ENCODE results near the gene TNFSF15.

TNFSF15 gene

DNA sequence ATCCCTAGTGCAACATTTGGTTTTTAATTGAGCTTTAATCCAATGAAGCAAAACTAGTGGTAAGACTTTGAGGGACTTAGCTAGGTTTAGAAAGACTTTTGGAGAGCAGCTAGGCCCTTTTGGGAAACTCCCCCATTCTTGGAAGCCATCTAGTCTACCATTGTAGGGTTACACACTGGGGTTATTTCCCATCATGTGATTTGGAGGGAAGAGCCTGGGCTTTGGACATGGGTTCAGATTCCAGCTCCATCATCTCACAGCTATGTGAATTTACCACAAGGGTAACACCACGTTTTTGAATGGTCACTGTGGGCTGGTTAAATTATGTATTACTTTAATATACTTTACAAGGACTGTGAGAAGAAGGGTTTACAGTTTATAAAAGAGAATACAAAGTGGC, 18.3 kb upstream of the TNFSF15 start:
- DNase-seq, result no peak

DNA sequence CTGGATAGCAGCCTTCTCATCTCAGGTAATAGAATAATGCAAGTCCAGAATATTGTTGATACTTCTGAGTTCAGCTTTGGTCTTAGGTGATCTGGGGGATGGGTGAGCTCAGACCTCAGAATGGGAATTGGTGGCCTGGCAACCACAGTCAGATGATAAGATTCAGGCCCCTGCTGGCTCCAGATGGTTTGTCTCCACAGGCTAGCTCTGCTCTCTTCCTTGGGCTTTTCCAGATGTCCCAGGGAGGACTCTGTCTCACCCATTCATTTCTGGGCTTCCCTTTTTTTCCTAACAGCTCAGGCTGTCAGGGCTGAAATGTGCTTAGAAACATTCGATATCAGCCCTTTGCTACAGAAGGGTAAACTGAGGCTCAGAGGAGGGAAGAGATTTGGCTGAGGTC, 17.6 kb upstream of the TNFSF15 start:
- no peak for DNase-seq

DNA sequence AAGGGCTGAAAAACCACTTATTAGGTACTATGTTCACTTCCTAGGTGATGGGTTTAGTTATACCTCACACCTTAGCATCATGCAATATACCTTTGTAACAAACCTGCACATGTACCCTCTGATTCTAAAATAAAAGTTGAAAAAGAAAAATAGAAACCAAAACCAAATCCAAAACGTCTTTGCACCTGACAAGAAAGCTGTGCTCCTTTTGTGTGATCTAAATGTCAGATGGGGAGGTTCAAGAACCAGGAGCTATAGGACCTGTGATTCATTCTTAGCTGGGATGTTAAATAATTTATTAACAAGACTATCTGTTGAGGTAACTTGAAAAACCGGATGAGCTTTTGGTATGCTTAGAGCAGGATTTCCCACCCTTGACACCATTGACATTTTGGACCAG, 16.9 kb upstream of the TNFSF15 start:
- no peak for DNase-seq

DNA sequence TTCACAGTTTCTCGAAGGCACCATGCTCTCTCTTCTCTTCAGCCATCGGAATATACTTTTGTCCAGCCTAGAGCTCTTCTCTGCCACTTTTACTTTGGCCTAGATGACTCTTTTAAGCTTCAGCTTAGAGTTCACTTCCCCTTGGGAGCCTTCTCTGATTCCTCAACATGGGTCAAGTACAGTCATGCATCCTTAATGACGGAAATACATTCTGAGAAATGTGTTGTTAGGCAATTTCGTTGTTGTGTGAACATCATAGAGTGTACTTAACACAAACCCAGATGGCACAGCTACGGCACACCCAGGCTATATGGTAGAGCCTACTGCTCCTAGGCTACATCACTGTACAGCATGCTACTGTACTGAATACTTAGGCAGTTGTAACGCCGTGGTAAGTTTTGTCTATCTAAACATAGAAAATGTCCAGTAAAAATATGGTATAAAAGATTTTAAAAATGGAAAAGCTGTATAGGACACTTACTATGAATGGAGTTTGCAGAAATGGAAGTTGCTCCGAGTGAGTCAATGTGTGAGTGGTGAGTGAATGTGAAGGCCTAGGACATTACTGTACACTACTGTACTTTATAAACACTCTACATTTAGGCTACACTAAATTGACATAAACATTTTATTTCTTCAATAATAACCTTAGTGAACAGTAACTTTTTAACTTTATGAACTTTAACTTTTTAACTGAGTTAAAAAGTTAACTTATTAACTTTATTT, 15.1 kb upstream of the TNFSF15 start:
- no peak for DNase-seq

DNA sequence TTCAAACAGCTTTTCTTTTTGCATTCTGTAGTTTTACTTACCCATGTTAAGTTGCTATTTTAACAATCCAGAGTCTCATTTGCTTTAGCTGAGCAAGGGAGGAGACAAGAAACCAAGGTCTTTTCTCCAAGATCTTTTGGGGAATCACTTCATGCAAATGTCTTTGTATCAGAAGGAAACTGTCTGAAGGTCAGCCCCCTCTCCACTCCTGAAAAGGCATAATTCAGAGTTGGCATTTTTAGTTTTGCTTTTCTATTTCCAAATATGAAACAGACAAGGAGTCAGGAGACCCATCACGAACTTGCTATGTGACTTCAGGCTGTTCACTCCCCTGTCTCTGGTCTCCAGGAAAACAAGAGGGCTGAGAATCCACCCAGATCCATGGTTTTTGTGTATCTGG, 12.3 kb upstream of the TNFSF15 start:
- DNase-seq, result no peak

DNA sequence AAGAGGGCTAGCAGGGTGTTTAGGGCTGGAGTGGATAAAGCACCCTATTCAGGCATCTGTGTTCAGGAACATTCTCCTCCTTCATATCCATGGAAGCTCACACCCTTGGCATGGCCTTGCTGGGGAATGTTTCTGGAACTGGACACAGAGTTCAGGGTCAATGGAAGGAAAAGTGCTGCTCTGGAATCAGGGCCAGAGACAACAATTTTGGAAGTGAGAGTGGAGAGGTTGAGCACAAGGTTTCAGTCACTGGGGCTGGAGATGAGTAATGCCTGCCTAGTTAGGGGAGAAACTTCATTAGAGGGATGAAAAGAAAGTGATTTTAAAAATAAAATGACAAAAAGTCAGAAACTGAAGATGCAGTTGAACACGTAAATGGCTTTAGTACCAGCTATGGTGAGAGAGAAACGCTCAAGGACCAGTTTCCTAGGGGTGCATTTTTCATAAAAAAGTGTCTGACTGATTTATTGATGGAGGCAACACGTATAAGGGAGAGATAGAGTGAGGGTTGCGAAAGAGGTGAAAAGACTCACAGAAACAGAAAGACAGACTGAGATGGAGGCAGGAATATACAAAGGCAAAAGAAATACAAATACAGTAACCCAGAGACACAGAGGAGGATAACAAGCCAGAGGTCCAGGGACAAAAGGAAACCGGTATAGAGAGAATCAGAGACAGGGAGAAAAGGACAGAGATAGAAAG, 8.0 kb upstream of the TNFSF15 start:
- DNase-seq, result no peak

DNA sequence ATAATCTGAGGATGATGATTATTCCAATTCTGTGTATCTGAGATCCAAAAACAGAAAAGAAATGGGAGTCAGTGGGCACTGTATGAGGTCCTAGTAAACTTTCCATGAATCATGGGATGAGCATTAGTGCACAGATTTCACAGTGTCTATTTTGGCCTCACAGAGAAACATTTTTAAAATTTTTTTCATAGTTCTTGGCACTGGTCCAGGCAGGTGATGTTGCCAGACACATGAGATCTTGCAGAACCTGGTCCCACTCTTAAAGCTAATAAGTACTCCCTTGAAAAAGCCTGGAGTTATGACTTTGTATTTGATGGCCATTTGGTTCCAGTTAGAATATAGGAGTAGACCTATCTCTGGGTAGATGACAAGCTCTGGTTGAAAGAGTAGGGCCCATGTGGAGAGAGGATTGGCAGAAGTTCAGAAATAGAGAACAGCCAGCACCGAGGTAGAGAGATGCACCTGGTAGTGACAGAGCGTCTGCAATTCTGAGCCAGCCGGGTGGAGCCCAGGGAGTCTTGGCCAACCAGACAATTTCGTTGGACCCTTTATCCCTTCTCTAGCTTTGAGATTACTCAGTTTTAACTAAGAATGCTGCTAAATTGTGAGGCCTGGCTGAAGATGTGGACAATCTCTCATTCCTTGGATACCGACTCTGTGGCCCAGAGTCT, 6.3 kb upstream of the TNFSF15 start:
- DNase-seq, result no peak

DNA sequence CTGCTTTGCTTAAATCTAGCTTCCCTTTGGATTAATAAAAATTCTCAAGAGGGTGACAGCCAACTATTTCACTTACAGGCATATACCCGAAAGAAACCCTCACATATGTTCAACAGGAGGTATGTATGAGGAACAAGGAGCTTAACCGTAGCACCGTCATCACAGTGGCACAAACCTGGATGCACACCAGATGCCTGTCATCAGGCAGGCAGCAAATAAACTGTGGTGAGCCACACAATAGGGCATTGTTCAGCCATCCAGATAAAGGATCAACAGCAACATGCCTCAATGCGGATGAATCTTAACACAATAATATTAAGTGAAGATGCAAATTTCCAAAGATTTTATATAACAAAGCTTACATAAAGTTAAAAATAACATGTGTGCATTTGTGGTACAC, 5.5 kb upstream of the TNFSF15 start:
- DNase-seq, result no peak

DNA sequence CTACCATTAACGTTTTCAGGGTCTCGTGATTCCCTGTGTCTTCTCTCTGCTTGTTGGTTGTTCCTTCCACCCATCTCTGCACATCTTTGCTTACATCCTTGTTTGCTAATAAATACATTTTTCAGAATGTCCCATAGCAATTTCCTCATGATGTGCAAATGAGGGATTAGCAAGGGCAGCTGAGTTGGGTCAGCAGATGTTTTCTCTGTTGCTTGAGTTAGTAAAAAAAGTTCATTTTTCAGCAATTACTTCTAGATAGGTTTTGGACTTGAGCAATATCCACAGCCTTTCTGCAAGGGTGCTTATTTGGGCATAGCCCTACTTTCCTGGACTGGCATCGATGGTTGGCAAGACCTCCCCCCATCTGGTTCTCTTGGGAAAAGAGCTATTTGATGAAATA, 4.8 kb upstream of the TNFSF15 start:
- DNase-seq, result no peak

DNA sequence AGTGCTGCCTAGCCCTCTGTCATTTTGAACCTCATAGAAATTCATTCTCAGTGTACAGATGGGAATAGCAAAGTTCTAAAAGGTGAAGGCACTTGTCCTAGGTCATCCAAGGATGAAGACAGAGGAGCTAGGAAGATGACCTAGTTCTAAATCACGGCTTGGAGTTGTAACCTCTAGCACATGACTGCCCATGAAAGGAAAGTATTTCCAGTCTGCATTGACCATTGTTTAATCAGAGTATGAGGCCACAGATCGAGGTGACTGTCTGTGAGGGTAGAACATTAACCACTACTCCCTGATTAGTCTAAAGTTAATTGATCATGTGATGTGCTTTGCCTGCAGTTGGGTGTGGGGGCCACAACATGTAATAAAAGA, 674 bp upstream of the TNFSF15 start:
- DNase-seq, result no peak

DNA sequence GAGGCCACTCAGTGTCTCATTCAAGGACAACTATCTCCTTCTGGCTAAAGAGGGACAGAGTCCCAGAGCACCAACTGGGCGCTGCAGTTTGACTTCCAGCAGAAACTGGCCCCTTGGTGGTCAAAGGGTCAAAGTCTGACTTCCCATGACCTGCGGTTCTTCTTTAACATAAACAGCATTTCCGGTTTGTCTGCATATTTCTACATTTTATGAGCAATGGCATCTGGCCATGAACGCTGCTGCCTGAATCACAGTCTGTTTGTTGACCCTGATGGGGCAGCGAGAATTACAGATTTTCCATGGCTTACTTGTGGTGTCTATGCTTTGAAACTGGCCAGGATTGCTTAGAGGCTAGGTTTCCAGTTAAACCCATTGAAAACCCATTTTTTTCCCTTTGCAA, 1.3 kb downstream of the TNFSF15 start:
- no peak for DNase-seq

DNA sequence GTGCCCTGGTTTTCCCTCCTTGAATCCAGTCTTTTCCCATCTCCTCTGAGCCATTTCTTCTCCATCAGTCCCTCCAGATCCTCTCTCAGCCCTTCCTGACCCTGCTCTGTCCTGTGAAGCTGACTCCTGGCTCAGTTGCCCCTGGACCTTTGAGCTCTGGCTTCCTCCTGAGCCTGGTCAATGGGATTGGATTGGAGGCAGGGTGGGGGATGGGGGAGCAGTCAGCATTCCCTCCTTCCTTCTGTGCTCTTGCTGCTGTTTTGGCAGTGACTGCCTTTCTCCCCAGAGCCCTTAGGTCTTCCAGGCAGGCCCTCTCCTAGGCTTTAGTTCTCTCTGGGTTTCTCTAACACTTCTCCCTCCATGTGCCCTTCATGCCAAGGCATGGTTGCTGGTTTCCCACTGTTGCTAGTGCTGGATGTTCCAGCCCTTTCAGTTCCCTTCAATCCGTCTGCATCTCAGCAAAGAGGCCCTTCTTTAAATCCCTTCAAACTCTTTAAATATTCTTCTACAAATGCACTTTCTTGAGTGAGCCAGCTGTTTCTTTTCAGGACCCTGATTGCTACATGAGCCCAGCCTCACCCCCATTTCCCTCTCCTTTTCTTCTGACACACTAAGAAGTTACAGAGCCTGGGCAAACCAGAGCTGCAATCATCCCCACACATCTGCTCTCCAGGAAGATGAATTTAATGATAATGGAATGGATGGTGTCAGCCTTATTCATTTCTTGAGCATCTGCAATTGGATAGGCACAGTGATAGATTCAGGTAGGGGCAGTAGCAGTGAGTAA, 2.2 kb downstream of the TNFSF15 start:
- no peak for DNase-seq

DNA sequence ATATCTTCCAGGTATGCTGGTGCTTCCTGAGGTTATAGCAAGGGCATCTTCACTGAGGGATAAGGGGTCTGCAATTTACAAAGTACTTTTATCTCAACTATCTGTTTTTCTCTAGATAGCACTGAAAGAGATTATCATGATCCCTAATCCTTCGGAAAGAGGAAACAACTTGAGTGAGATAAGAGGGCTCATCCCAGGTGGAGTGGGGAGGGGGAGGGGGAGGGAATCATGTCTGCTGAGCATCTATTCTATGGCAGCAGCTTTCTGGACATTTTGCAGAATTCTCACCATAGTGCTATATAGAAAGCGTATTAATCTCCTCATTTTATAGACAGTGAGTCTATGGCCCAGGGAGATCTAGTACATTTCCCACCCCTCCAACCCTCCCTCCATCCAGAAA, 5.9 kb downstream of the TNFSF15 start:
- no peak for DNase-seq

DNA sequence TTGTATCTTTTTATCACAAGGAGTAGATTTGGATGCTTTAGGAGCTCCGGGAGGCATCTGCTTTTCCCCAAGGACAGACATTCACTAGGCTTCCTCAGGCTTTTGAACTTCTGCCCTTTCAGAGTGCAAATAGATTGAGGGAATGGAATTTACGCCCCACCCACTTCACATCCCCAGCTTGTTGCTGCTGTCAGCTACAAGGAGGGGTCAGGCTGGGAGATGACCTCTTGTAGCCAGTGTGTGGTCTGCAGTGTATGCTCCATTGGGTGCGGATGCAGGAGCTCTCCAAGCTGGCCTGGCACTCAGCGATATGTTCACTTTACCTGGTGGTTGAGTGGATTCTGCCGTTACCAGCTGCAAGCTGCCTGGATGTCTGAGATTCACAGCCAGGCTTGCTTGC, 6.4 kb downstream of the TNFSF15 start:
- DNase-seq, result no peak

DNA sequence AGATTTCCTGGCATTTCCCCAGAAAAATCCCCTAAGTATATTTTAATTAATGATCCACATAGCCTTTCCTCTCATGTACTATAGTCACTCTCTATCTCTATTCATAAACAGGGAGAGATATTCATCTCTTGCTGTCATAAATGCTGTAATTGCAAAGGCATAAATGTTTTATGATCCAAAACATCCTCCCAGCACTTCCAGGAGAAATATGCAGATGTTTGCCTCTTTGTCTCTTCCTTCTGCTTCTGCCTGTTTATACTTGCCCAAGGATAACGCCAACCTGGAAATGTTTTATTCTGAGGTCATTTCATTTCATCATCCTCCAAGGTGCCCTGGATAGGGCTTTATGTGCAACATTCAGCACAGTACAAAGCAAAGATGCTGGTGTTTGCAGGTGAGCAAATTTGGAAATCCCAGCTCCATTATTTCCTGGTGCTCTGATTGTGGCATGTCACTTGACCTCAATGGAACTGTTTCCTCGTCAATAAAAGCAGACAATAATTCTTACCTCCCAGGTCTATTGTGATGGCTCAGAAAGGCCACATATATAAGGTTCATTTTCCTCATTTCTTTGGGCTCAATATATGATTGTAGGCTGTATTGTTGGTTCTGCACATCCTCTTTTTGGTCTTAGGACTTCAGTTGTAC, 6.9 kb downstream of the TNFSF15 start:
- no peak for DNase-seq

DNA sequence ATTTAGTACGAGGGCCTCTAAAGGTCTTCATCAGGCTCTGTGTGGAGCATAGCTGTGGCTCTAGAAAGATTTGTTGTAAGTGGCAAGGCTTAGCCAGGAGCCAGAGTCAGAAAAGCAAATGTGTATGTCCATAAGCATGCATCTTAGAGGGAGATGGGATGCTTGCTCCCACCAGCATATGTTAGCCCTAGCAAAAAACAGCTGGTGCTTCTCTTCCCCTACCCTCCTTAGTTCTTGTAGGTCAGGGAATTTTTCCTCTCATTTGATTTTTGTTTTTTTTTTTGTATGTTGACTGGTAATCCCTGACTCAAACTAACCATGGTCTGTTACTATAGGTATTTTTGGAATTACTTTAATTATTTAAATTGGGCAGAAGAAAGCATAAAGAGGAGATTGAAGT, 7.7 kb downstream of the TNFSF15 start:
- no peak for DNase-seq

DNA sequence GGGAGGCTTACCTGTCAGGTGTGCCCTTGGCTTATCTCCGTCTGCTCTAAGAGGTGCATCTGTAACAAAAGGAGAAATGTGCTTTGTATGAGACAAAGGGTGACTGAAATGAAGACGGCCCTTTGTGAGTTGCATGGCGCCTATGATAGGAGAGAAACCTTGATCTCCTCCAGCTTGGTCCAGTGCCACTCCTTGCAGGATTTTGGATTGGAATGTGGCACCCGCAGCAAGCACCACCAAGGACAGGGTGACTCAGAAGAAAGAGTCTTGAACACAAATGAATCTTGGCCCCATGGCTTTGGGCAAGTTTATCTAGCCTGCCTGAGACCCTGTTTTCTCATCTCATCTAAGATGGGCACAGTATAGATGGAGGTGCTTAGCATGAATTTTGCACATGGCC, 13.4 kb downstream of the TNFSF15 start:
- DNase-seq, result no peak

DNA sequence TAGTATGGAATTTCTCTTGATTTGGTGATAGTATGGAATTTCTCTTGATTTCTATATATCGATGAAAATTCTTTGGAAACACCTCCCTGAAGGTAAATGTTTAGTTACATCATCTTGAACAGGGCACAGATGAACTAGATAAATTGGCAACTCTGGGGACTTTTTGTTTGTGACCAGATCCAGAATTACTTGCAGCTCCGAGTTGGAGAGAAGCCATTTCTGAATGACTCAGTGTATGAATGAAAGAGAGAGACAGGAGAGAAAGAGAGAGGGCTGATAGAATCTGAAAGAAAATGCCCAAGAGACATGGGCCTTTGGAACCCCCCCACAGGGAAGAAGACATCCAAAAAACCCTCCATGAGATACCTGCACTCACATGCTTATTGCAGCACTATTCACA, 14.1 kb downstream of the TNFSF15 start:
- no peak for DNase-seq

DNA sequence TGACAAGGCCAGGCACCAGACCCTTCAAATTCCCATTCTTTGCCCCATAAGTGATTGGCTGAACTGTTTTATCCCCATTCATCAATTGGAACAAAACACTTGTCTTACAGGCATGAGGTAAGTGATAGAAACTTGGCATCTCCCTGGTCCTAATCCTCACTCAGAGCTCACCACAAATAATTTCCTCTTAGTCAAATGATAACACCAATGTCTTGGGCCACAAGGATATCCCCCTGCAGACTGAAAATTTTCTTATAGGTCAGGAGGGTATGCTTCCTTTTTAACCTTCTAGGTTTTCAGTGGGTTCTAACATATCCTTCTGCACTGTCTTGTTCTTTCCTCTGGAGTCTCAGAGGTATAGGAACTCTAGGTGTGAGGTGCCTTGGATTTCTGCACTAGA, 14.5 kb downstream of the TNFSF15 start:
- no peak for DNase-seq

DNA sequence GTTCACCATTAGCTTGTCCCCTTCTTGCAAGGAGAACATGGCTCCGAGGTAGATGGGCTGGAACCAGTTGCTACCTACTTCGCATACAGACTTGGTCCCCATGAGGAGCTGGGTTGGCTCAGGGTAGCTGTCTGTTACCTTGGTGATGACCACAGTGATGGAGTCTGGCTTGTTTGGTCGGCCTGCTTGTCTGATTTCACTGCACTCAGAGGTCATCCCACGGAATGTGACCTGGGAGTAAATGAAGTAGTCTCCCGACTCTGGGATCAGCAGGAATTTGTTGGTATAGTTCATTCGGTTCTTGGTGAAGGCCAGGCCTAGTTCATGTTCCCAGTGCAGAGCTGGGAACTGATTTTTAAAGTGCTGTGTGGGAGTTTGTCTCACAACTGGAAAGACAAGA, 15.3 kb downstream of the TNFSF15 start:
- no peak for DNase-seq

DNA sequence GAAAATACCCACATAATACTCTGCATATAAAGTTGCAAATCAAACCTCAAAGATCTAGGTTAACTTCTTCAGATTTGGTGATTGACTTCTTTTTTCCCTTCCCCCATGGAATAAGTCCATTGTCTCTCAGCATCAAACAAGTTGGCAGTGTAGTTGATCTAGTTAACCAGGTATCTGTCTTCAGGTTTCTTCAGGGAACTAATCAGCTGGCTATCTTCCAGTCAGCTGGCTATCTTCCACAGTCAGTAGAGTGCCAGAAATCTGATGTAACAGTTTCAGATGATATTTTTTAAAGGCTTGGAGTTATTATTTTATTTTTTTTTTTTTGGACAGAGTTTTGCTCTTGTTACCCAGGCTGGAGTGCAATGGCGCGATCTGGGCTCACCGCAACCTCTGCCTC, 16.8 kb downstream of the TNFSF15 start:
- DNase-seq, result no peak

DNA sequence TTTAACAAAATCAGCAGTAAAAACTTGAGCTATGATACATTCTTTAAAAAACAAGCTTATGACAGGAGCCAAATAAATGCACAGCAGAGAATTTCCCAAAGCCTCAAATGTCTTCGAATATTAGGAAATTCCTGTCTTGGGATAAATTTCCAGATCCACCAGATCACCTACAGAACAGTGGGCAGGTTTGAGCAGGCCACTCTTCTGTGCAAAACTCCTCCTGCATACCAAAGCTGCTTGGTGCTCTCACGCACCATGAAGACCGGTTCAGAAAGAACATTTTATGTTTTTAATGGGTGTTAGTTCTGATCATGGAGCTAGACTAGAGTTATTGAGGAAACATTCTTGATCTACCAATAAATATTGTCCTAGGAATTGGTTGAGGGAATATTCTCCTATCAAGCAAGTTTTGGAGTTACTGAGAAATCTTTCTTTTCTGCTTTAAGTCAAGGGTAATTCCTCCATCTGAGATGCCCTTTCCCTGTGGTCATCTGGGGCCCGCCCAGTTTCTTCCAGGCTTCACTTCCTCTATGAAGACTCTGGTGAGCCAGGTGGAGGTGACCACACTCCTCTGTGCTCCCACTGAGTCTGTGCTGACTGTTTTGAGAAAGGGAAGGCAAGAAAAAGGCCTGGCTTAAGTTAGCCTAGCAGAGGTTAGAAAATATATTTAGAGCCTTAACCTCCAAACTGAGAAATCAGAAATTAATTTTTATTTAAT, 17.9 kb downstream of the TNFSF15 start:
- no peak for DNase-seq
